Adrenal gland (tissue), 12 donors: ENCODE results near the gene CRELD1. TPM values are rescaled to one million over a fixed set of nuclear protein-coding genes. Genes with fewer than 3 reads are reported as not detected.

Source experiments
- DNase-seq, 7 donors: peaks; one replicate each; pipeline ENCODE4 v3.0.0-alpha.2; 2019 to 2020
- H3K27ac ChIP-seq, 5 donors: fragments of 200-600 bp; sonication (generic) in 4 of 5; 1 replicate in 3 of 5; 2 replicates in 2 of 5; pipeline versions ENCODE4 v1.5.1 to v1.8.0; 2016 to 2020; ENCODE audit warnings: mild to moderate bottlenecking in 1 of 5
- H3K27me3 ChIP-seq: fragments of 200-600 bp; 2 replicates; pipeline ENCODE4 v1.8.0; 2021
- H3K36me3 ChIP-seq, 2 donors: fragments of 200-600 bp; replicated peaks in 1 of 2; 1 replicate in 1 of 2; 2 replicates in 1 of 2; pipeline versions ENCODE4 v1.5.1 to v1.8.0; 2018 to 2022
- H3K4me1 ChIP-seq, 2 donors: fragments of 200-600 bp; replicated peaks in 1 of 2; 1 replicate in 1 of 2; 2 replicates in 1 of 2; pipeline versions ENCODE4 v1.5.1 to v1.8.0; 2018 to 2021
- H3K4me3 ChIP-seq, 4 donors: fragments of 200-600 bp; sonication (generic) in 3 of 4; one replicate each; pipeline ENCODE4 v1.5.1; 2016 to 2018
- H3K9me3 ChIP-seq, 3 donors: fragments of 200-600 bp; sonication (generic) in 1 of 3; replicated peaks in 1 of 3; 1 replicate in 2 of 3; 2 replicates in 1 of 3; pipeline versions ENCODE4 v1.5.1 to v1.8.0; 2016 to 2021
- CTCF ChIP-seq, 6 experiments: fragments of 450-650 bp in 4 of 6; fragments of 200-600 bp in 2 of 6; sonication (generic) in 1 of 6; IDR thresholded peaks; 1 replicate in 5 of 6; 2 replicates in 1 of 6; pipeline versions ENCODE4 v1.5.1 to v1.8.0; 2016 to 2021; ENCODE audit warnings: antibody characterized with exemption in 6 of 6, mild to moderate bottlenecking in 2 of 6, moderate library complexity in 1 of 6
- POLR2A ChIP-seq, 2 donors: fragments of 450-650 bp; IDR thresholded peaks; one replicate each; pipeline ENCODE4 v1.6.1; 2017; ENCODE audit warnings: antibody characterized with exemption in 2 of 2, mild to moderate bottlenecking in 2 of 2, moderate library complexity in 1 of 2
- WGBS, 4 donors: extraction: QIAGEN DNeasy Blood & Tissue Kit in 2 of 4; methylation state at CpG; one replicate each; pipeline versions ENCODE4 v1.1.5 to v1.1.7; 2013 to 2017; 5-methylcytosine and 5-hydroxymethylcytosine counted together
- intact Hi-C, 2 donors: fragments of 100-400 bp; cut with DNase I; formaldehyde crosslinking; loops; one replicate each; pipeline versions ENCODE4 v1.14.1 to v1.15.0; 2022 to 2023
- polyA plus RNA-seq, 3 donors: library from polyadenylated mRNA; stranded (reverse); fragments of 200-250 nt in 2 of 3; fragments of 350-450 nt in 1 of 3; fragmentation: Illumina TruSeq in 1 of 3; extraction: RNeasy Lipid Tissue Mini Kit (QIAGEN cat#74804) in 1 of 3; gene quantifications; one replicate each; pipeline ENCODE4 v1.2.3, GENCODE V29; 2013 to 2014
- total RNA-seq, 9 donors: library from RNA; depleted of rRNA in 4 of 9; stranded (reverse); fragments of >200 nt in 4 of 9; fragments of 120-200 nt in 1 of 9; fragmentation: NEBNext Ultra II Directional in 1 of 9; extraction: Animal tissue kit (Norgen Biotek cat#: 25700) in 1 of 9; gene quantifications; one replicate each; pipeline versions ENCODE4 v1.1.0 to v1.2.4, GENCODE V29; 2013 to 2023
- donor health status: healthy with polysubstance abuse.
- donor health status: Bipolar disorder and iron deficiency.
- donor health status: DM: yes; HTN: yes; CAD: no.
- donor health status: DM: no; HTN: no; CAD: no.
- donor health status: DM: no; HTN: no; CAD: no.
- donor health status: DM: yes; HTN: yes; CAD: no.

The CRELD1 gene
- total and polyA plus RNA-seq, 12 donors: 28.8 to 137 (median 47.8) TPM

- intact Hi-C loops: no loop called here
Observed at GRCh38 chr3:9976721-9977709, 43.4 kb downstream of the CRELD1 start.

GRCh38 chr3:9978710-9979305 is 45.2 kb downstream of the CRELD1 start:
- intact Hi-C loops: no loop called here
- H3K4me1 ChIP-seq: peaks cover 9 to 24% of the 10 kb centered on the region in 2 donors
- no peak overlapping the region for H3K4me3 ChIP-seq
- no peak for TF ChIP-seq CTCF (IDR thresholded peaks at IDR 0.05)
- no peak for TF ChIP-seq POLR2A (IDR thresholded peaks at IDR 0.05)
- H3K9me3 ChIP-seq: no peaks in the 10 kb centered on the region
- H3K27me3 ChIP-seq: no peaks in the 10 kb centered on the region
- DNase-seq: no peak
- H3K27ac ChIP-seq: no peak overlapping the region
- 87 to 90% (median 88%) methylated on average over 8 of the region's 8 CpGs for WGBS, 4 donors
- peaks cover 0 to 15% of the 10 kb centered on the region in 2 donors for H3K36me3 ChIP-seq

More at GRCh38 chr3:9976721-9977709, 43.4 kb downstream of the CRELD1 start:
- H3K4me1 ChIP-seq: peaks cover 9 to 16% of the 10 kb centered on the region in 2 donors
- WGBS, 4 donors: 27 to 33% (median 31%) methylated on average over 7 of the region's 7 CpGs
- peak; percentile 67 to 94 (median 89) for DNase-seq
- peak overlapping the region; percentile 26 to 81 (median 58) for H3K27ac ChIP-seq
- TF ChIP-seq POLR2A (IDR thresholded peaks at IDR 0.05): no peak
- TF ChIP-seq CTCF (IDR thresholded peaks at IDR 0.05): no peak
- no peaks in the 10 kb centered on the region for H3K9me3 ChIP-seq
- H3K36me3 ChIP-seq: peaks cover 0 to 33% of the 10 kb centered on the region in 2 donors
- H3K27me3 ChIP-seq: no peaks in the 10 kb centered on the region
- peak overlapping the region in 1 of 4 donors; percentile 15 for H3K4me3 ChIP-seq

GRCh38 chr3:9980251-9980650 is 46.6 kb downstream of the CRELD1 start:
- H3K4me3 ChIP-seq: no peak overlapping the region
- 86 to 96% (median 91%) methylated on average over 2 of the region's 2 CpGs for WGBS, 4 donors
- TF ChIP-seq POLR2A (IDR thresholded peaks at IDR 0.05) (no peak), CTCF (IDR thresholded peaks at IDR 0.05) (no peak)
- peak in 1 of 7 donors; percentile 1 for DNase-seq
- no peaks in the 10 kb centered on the region for H3K27me3 ChIP-seq
- peaks cover 0 to 4% of the 10 kb centered on the region in 2 donors for H3K36me3 ChIP-seq
- intact Hi-C loops: no loop called here
- H3K9me3 ChIP-seq: no peaks in the 10 kb centered on the region
- H3K27ac ChIP-seq: no peak overlapping the region
- H3K4me1 ChIP-seq: peaks cover 10 to 27% of the 10 kb centered on the region in 2 donors

- Histone ChIP-seq H3K9me3 (no peaks in the 10 kb centered on the region), H3K27ac (peak overlapping the region in 4 of 5 donors; percentile 49 to 85 (median 71)), H3K4me1 (peaks cover 10 to 28% of the 10 kb centered on the region in 2 donors), H3K27me3 (no peaks in the 10 kb centered on the region), H3K36me3 (no peaks in the 10 kb centered on the region), H3K4me3 (peak overlapping the region; percentile 54 to 97 (median 74))
- intact Hi-C loops: no loop called here
- DNase-seq: peak in 2 of 7 donors; percentile 25 to 44
- TF ChIP-seq POLR2A (IDR thresholded peaks at IDR 0.05) (no peak), CTCF (IDR thresholded peaks at IDR 0.05) (no peak)
- 0 to 4% (median 1%) methylated on average over 12 to 17 of the region's 17 CpGs for WGBS, 4 donors
Observed at GRCh38 chr3:9986230-9986725, 52.6 kb downstream of the CRELD1 start.
